AG04449 (cell line): ENCODE data around the gene TRMT61A.

Experiments used
- CTCF ChIA-PET: fragments of 350-600 bp; formaldehyde crosslinking; extraction: SDS; loops from one replicate; lab custom pipeline; 2021; ENCODE audit warnings: antibody characterized with exemption; lab: Yijun Ruan, JAX
- POLR2A ChIA-PET: fragments of 400-600, 350-600 bp; formaldehyde crosslinking; extraction: SDS; loops from one replicate; lab custom pipeline; 2020; ENCODE audit warnings: antibody characterized with exemption, inconsistent platforms; lab: Yijun Ruan, JAX
- DNase-seq: peaks from one replicate; pipeline ENCODE4 v3.0.0-alpha.2; 2010; ENCODE audit warnings: low read depth, low spot score
- H3K4me3 ChIP-seq: 2 replicates; pipeline ENCODE4 v1.5.1; 2011; ENCODE audit warnings: low read depth, mild to moderate bottlenecking, control low read depth, low read length
- CTCF ChIP-seq: IDR thresholded peaks from one replicate; pipeline ENCODE4 v1.5.1; 2011; ENCODE audit warnings: mild to moderate bottlenecking, moderate library complexity, low read length, control low read depth, inconsistent platforms; ENCODE audit not compliant: insufficient read depth; ENCODE audit errors: missing control alignments

TRMT61A gene

GRCh38 chr14:103545219-103545914, 16.4 kb downstream of the TRMT61A start:
- TF ChIP-seq CTCF = no peak
- H3K4me3 ChIP-seq = no peak overlapping the region
- ChIA-PET POLR2A (no interaction called here), CTCF (interaction anchor here (5.6 to 20.9 kb wide), 5 partner anchors 6 to 42 kb away, joined by 39 to 368 read pairs (median 89); partner anchors contain the start of genes BAG5, CKB, COA8 and TRMT61A)
- DNase-seq = no peak

- no peak for DNase-seq
- no peak for TF ChIP-seq CTCF
- CTCF ChIA-PET = interaction anchor here (0.9 to 20.9 kb wide), 6 partner anchors 10 to 50 kb away, joined by 5 to 368 read pairs (median 84); partner anchors contain the start of genes BAG5, CKB, COA8 and TRMT61A
- POLR2A ChIA-PET = no interaction called here
- H3K4me3 ChIP-seq = no peak overlapping the region
Observed at GRCh38 chr14:103545915-103546651, 17.1 kb downstream of the TRMT61A start.

GRCh38 chr14:103546652-103547454, 17.9 kb downstream of the TRMT61A start:
- peak; percentile 92 for TF ChIP-seq CTCF
- POLR2A ChIA-PET = interaction anchor here (1.0 kb wide), 1 partner anchor 18 kb away, joined by 3 read pairs; no protein-coding TSS in a partner anchor
- no peak overlapping the region for H3K4me3 ChIP-seq
- DNase-seq = no peak
- CTCF ChIA-PET = interaction anchor here (0.9 to 20.9 kb wide), 6 partner anchors 10 to 50 kb away, joined by 5 to 368 read pairs (median 84); partner anchors contain the start of genes BAG5, CKB, COA8 and TRMT61A

- DNase-seq = no peak
- POLR2A ChIA-PET = interaction anchor here (1.0 kb wide), 1 partner anchor 19 kb away, joined by 3 read pairs; no protein-coding TSS in a partner anchor
- H3K4me3 ChIP-seq = no peak overlapping the region
- CTCF ChIA-PET = interaction anchor here (1.1 to 20.9 kb wide), 6 partner anchors 11 to 156 kb away, joined by 3 to 368 read pairs (median 84); partner anchors contain the start of genes BAG5, CKB, COA8 and TRMT61A
- no peak for TF ChIP-seq CTCF
Observed at GRCh38 chr14:103547455-103547940, 18.5 kb downstream of the TRMT61A start.

DNA sequence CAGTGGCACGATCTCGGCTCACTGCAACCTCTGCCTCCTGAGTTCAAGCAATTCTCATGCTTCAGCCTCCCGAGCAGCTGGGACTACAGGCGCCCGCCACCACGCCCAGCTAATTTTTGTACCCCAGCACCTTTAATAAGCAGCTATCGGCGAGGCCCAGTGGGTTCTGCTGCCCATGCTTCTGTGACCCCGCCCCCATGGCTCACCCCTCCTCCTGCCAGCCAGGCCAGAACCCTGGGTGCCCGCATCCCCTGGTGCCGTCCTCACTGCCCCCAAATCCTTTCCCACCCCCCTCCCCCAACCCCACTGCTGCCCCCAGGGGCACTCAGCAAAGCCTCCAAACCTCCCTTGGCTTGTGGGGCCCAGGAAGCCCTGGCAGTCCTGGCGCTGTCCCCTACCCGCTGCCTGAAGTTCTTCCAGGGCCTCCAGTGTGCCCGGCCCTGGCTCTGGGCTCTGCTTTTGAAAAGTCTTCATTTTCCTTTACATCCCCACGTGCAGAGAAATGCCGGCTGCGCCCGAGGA, 19.0 kb downstream of the TRMT61A start:
- no peak for DNase-seq
- CTCF ChIA-PET = interaction anchor here (1.1 to 20.9 kb wide), 6 partner anchors 11 to 157 kb away, joined by 3 to 368 read pairs (median 84); partner anchors contain the start of genes BAG5, CKB, COA8 and TRMT61A
- H3K4me3 ChIP-seq = no peak overlapping the region
- no peak for TF ChIP-seq CTCF
- POLR2A ChIA-PET = interaction anchor here (1.0 kb wide), 1 partner anchor 20 kb away, joined by 3 read pairs; no protein-coding TSS in a partner anchor
